H1 (cell line): ENCODE measurements around the gene KCTD12. TPM values are rescaled to one million over a fixed set of nuclear protein-coding genes. Genes with fewer than 3 reads are reported as not detected.

Experiments used
- CEBPB ChIP-seq: IDR thresholded peaks from 2 replicates; pipeline ENCODE4 v1.6.1; 2012; ENCODE audit warnings: low read depth, low read length
- FOSL1 ChIP-seq: IDR thresholded peaks from 2 replicates; pipeline ENCODE4 v1.6.1; 2011; ENCODE audit warnings: mild to moderate bottlenecking, low read depth, low read length, moderate library complexity; ENCODE audit not compliant: insufficient read depth
- KDM4A ChIP-seq: IDR thresholded peaks from one replicate; pipeline ENCODE4 v1.7.1; 2012; ENCODE audit warnings: low read depth, mild to moderate bottlenecking, moderate library complexity, low read length, inconsistent platforms; ENCODE audit not compliant: severe bottlenecking
- PHF8 ChIP-seq: fragments of 200-600 bp; sonication (generic); conservative IDR thresholded peaks from 2 replicates; pipeline ENCODE4 v1.7.1; 2012; ENCODE audit warnings: low read depth, mild to moderate bottlenecking, inconsistent platforms, low read length, moderate library complexity
- POLR2A ChIP-seq, 2 experiments: IDR thresholded peaks; 1 replicate in 1 of 2; 2 replicates in 1 of 2; pipeline ENCODE4 v1.6.1; 2011; ENCODE audit warnings: low read depth in 2 of 2, low read length in 2 of 2, mild to moderate bottlenecking in 2 of 2; ENCODE audit errors: control extremely low read depth in 1 of 2
- SAP30 ChIP-seq: fragments of 300-600 bp; sonication (generic); IDR thresholded peaks from 2 replicates; pipeline ENCODE4 v1.7.1; 2012; ENCODE audit warnings: low read length, moderate library complexity, mild to moderate bottlenecking, inconsistent platforms; ENCODE audit not compliant: insufficient read depth, insufficient replicate concordance
- SP2 ChIP-seq: IDR thresholded peaks from 2 replicates; pipeline ENCODE4 v1.6.1; 2012; ENCODE audit warnings: mild to moderate bottlenecking, low read length, inconsistent platforms
- polyA plus RNA-seq, 7 experiments: library from polyadenylated mRNA; depleted of rRNA in 3 of 7; stranded (reverse) in 5 of 7; unstranded in 2 of 7; fragments of >200 nt in 5 of 7; fragments of 200-250 nt in 2 of 7; gene quantifications; 1 replicate in 5 of 7; 2 replicates in 1 of 7; 4 replicates in 1 of 7; pipeline versions ENCODE4 v1.2.1 to v1.2.3, GENCODE V29; 2011 to 2013; ENCODE audit warnings: missing spikeins in 2 of 7, mixed read lengths in 2 of 7
- total RNA-seq: library from RNA; stranded (reverse); fragmentation: NEBNext Ultra II Directional; extraction: Animal tissue kit (Norgen Biotek cat#: 25700); gene quantifications from 2 replicates; pipeline ENCODE4 v1.2.1, GENCODE V29; 2021
- TF ChIP-seq, protein P1 (sequence below): fragments of 300-600 bp; sonication (generic); IDR thresholded peaks from 2 replicates; pipeline ENCODE4 v1.7.1; 2012; ENCODE audit warnings: low read length, moderate library complexity, mild to moderate bottlenecking, inconsistent platforms; ENCODE audit not compliant: insufficient replicate concordance
- TF ChIP-seq, protein P2 (sequence below), 3 experiments: IDR thresholded peaks; 1 replicate in 2 of 3; 2 replicates in 1 of 3; pipeline versions ENCODE4 v1.5.1 to v1.6.1; 2011; ENCODE audit warnings: low read length in 3 of 3, mild to moderate bottlenecking in 3 of 3, inconsistent platforms in 2 of 3, low read depth in 1 of 3, moderate library complexity in 1 of 3; ENCODE audit not compliant: insufficient read depth in 1 of 3; ENCODE audit errors: control extremely low read depth in 1 of 3

KCTD12 gene
- total and polyA plus RNA-seq, 2 of the 8 experiments (the other 6 are each of a cell fraction or from before 2014, with no cell fraction given), result 2.5 to 9.6 TPM

DNA sequence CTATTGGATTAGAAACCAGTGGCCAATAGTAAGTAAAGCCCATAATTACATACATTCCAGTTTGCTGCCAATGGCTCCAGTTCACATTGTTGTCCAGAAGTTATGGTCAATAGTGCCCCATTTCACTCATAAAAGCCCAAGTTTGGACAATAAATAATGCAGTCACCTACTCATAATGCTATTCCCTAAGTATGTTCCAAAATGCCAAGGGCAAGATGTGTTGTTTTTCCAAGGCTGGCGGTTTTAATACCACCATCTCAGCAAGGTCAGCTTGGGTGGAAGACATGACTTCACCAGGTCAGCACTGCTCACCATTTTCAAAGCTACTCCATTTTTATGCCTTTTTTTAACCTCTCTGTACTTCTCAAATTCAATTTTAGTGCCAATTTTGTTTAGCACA, 32.7 kb downstream of the KCTD12 start (continued):
- TF ChIP-seq, protein P1, sequence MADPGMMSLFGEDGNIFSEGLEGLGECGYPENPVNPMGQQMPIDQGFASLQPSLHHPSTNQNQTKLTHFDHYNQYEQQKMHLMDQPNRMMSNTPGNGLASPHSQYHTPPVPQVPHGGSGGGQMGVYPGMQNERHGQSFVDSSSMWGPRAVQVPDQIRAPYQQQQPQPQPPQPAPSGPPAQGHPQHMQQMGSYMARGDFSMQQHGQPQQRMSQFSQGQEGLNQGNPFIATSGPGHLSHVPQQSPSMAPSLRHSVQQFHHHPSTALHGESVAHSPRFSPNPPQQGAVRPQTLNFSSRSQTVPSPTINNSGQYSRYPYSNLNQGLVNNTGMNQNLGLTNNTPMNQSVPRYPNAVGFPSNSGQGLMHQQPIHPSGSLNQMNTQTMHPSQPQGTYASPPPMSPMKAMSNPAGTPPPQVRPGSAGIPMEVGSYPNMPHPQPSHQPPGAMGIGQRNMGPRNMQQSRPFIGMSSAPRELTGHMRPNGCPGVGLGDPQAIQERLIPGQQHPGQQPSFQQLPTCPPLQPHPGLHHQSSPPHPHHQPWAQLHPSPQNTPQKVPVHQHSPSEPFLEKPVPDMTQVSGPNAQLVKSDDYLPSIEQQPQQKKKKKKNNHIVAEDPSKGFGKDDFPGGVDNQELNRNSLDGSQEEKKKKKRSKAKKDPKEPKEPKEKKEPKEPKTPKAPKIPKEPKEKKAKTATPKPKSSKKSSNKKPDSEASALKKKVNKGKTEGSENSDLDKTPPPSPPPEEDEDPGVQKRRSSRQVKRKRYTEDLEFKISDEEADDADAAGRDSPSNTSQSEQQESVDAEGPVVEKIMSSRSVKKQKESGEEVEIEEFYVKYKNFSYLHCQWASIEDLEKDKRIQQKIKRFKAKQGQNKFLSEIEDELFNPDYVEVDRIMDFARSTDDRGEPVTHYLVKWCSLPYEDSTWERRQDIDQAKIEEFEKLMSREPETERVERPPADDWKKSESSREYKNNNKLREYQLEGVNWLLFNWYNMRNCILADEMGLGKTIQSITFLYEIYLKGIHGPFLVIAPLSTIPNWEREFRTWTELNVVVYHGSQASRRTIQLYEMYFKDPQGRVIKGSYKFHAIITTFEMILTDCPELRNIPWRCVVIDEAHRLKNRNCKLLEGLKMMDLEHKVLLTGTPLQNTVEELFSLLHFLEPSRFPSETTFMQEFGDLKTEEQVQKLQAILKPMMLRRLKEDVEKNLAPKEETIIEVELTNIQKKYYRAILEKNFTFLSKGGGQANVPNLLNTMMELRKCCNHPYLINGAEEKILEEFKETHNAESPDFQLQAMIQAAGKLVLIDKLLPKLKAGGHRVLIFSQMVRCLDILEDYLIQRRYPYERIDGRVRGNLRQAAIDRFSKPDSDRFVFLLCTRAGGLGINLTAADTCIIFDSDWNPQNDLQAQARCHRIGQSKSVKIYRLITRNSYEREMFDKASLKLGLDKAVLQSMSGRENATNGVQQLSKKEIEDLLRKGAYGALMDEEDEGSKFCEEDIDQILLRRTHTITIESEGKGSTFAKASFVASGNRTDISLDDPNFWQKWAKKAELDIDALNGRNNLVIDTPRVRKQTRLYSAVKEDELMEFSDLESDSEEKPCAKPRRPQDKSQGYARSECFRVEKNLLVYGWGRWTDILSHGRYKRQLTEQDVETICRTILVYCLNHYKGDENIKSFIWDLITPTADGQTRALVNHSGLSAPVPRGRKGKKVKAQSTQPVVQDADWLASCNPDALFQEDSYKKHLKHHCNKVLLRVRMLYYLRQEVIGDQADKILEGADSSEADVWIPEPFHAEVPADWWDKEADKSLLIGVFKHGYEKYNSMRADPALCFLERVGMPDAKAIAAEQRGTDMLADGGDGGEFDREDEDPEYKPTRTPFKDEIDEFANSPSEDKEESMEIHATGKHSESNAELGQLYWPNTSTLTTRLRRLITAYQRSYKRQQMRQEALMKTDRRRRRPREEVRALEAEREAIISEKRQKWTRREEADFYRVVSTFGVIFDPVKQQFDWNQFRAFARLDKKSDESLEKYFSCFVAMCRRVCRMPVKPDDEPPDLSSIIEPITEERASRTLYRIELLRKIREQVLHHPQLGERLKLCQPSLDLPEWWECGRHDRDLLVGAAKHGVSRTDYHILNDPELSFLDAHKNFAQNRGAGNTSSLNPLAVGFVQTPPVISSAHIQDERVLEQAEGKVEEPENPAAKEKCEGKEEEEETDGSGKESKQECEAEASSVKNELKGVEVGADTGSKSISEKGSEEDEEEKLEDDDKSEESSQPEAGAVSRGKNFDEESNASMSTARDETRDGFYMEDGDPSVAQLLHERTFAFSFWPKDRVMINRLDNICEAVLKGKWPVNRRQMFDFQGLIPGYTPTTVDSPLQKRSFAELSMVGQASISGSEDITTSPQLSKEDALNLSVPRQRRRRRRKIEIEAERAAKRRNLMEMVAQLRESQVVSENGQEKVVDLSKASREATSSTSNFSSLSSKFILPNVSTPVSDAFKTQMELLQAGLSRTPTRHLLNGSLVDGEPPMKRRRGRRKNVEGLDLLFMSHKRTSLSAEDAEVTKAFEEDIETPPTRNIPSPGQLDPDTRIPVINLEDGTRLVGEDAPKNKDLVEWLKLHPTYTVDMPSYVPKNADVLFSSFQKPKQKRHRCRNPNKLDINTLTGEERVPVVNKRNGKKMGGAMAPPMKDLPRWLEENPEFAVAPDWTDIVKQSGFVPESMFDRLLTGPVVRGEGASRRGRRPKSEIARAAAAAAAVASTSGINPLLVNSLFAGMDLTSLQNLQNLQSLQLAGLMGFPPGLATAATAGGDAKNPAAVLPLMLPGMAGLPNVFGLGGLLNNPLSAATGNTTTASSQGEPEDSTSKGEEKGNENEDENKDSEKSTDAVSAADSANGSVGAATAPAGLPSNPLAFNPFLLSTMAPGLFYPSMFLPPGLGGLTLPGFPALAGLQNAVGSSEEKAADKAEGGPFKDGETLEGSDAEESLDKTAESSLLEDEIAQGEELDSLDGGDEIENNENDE, result no peak
- TF ChIP-seq PHF8 (no peak), KDM4A (no peak), SP2 (no peak), CEBPB (no peak), POLR2A (IDR thresholded peaks at IDR 0.05; ENCODE audit: control extremely low read depth in 1 of 2, low read depth in 2 of 2, low read length in 2 of 2) (no peak), FOSL1 (no peak), SAP30 (no peak)
- TF ChIP-seq, protein P2, sequence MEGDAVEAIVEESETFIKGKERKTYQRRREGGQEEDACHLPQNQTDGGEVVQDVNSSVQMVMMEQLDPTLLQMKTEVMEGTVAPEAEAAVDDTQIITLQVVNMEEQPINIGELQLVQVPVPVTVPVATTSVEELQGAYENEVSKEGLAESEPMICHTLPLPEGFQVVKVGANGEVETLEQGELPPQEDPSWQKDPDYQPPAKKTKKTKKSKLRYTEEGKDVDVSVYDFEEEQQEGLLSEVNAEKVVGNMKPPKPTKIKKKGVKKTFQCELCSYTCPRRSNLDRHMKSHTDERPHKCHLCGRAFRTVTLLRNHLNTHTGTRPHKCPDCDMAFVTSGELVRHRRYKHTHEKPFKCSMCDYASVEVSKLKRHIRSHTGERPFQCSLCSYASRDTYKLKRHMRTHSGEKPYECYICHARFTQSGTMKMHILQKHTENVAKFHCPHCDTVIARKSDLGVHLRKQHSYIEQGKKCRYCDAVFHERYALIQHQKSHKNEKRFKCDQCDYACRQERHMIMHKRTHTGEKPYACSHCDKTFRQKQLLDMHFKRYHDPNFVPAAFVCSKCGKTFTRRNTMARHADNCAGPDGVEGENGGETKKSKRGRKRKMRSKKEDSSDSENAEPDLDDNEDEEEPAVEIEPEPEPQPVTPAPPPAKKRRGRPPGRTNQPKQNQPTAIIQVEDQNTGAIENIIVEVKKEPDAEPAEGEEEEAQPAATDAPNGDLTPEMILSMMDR (IDR thresholded peaks at IDR 0.05; ENCODE audit: control extremely low read depth in 1 of 3, insufficient read depth in 1 of 3, low read depth in 1 of 3, low read length in 3 of 3), result no peak
